ENCODE data around the gene CHCHD6.

GRCh38 chr3:126965526-126966080, 261.6 kb downstream of the CHCHD6 start:
- TF ChIP-seq POLR2A (IDR thresholded peaks at IDR 0.05; ENCODE audit: low read length) = no peak
- no peak for TF ChIP-seq GATA1 (IDR thresholded peaks at IDR 0.05; ENCODE audit: low read depth, low read length)

Data from erythroblast (primary cell).